A673 (cell line): ENCODE measurements around the gene FBLN2.

ENCODE experiments used
- CTCF ChIP-seq: fragments of 300-800, 200-600 bp; sonication (generic); conservative IDR thresholded peaks from 2 replicates; pipeline ENCODE4 v1.5.1; 2017; ENCODE audit warnings: low read depth, mild to moderate bottlenecking, antibody characterized with exemption, low read length, moderate library complexity, mixed read lengths
- EZH2 ChIP-seq: fragments of 200-600 bp; sonication (generic); IDR thresholded peaks from 2 replicates; pipeline ENCODE4 v1.6.1; 2017; ENCODE audit warnings: borderline replicate concordance, low read depth, mild to moderate bottlenecking, mixed read lengths, antibody characterized with exemption, low read length; ENCODE audit not compliant: poor library complexity, severe bottlenecking

GRCh38 chr3:13597661-13598060, 48.7 kb downstream of the FBLN2 start:
- TF ChIP-seq CTCF (no peak), EZH2 (no peak)
